CD4-positive, alpha-beta T cell (primary cell): ENCODE results near the gene MED15. TPM values are rescaled to one million over a fixed set of nuclear protein-coding genes. Genes with fewer than 3 reads are reported as not detected.

ENCODE experiments used
- ATAC-seq: fragments of 200-7000 bp; cut with Tn5 transposase; one replicate; pipeline ENCODE4 v1.10.0; 2022; ENCODE audit warnings: mild to moderate bottlenecking; ENCODE audit not compliant: poor library complexity
- CTCF ChIA-PET: fragments of 350-600 bp; sonication (Branson Sonifier 250); formaldehyde crosslinking; loops from one replicate; lab custom pipeline; 2021; ENCODE audit warnings: antibody characterized with exemption, inconsistent platforms; lab: Charles Lee
- POLR2A ChIA-PET: fragments of 350-600 bp; sonication (Branson Sonifier 250); formaldehyde crosslinking; loops from one replicate; lab custom pipeline; 2021; ENCODE audit warnings: antibody characterized with exemption, inconsistent platforms; lab: Charles Lee
- DNase-seq, 14 experiments: peaks; one replicate each; pipeline ENCODE4 v3.0.0-alpha.2; 2013 to 2020; ENCODE audit warnings: mixed read lengths in 2 of 14
- H3K27ac ChIP-seq, 2 donors: one replicate each; pipeline versions ENCODE4 v1.5.1 to v1.7.0; 2013; ENCODE audit warnings: low read length in 2 of 2, low read depth in 1 of 2, mild to moderate bottlenecking in 1 of 2
- H3K27me3 ChIP-seq, 2 experiments: 1 replicate in 1 of 2; 2 replicates in 1 of 2; pipeline versions ENCODE4 v1.6.1 to v1.7.0; 2013; ENCODE audit warnings: low read length in 2 of 2, control low read depth in 1 of 2, mild to moderate bottlenecking in 1 of 2, moderate library complexity in 1 of 2; ENCODE audit not compliant: insufficient read depth in 2 of 2, control insufficient read depth in 1 of 2
- H3K36me3 ChIP-seq: one replicate; pipeline ENCODE4 v1.6.1; 2013; ENCODE audit warnings: low read length, control low read depth; ENCODE audit not compliant: insufficient read depth
- H3K4me1 ChIP-seq: one replicate; pipeline ENCODE4 v1.6.1; 2013; ENCODE audit warnings: low read length, control low read depth; ENCODE audit not compliant: insufficient read depth
- H3K4me3 ChIP-seq: one replicate; pipeline ENCODE4 v1.5.1; 2013; ENCODE audit warnings: mild to moderate bottlenecking, low read length, moderate library complexity
- H3K9me3 ChIP-seq, 2 experiments: 1 replicate in 1 of 2; 2 replicates in 1 of 2; pipeline versions ENCODE4 v1.6.1 to v1.7.0; 2013; ENCODE audit warnings: low read length in 2 of 2, mild to moderate bottlenecking in 2 of 2, control low read depth in 1 of 2, moderate library complexity in 1 of 2; ENCODE audit not compliant: control insufficient read depth in 1 of 2, insufficient read depth in 1 of 2
- H3K27ac Mint-ChIP-seq: one replicate; pipeline ENCODE4 v1.8.0; 2020; ENCODE audit warnings: mixed read lengths
- H3K27me3 Mint-ChIP-seq: one replicate; pipeline ENCODE4 v1.8.0; 2021; ENCODE audit warnings: mixed read lengths
- H3K36me3 Mint-ChIP-seq: one replicate; pipeline ENCODE4 v1.8.0; 2021; ENCODE audit warnings: low read depth, mixed read lengths
- H3K4me1 Mint-ChIP-seq: one replicate; pipeline ENCODE4 v1.8.0; 2021; ENCODE audit warnings: low read depth, mixed read lengths
- H3K4me3 Mint-ChIP-seq: one replicate; pipeline ENCODE4 v1.8.0; 2020; ENCODE audit warnings: mild to moderate bottlenecking, mixed read lengths
- H3K9me3 Mint-ChIP-seq: one replicate; pipeline ENCODE4 v1.8.0; 2020; ENCODE audit warnings: mixed read lengths
- CTCF ChIP-seq: fragments of 200-600 bp; IDR thresholded peaks from one replicate; pipeline ENCODE4 v1.8.0; 2022; ENCODE audit warnings: antibody characterized with exemption, mild to moderate bottlenecking
- intact Hi-C, 2 experiments: fragments of 100-400 bp; cut with DNase I in 1 of 2; cut with micrococcal nuclease in 1 of 2; formaldehyde crosslinking; loops; one replicate each; pipeline versions ENCODE4 v1.15.1 to v1.9.0; 2023 to 2025; cut with DNase I, micrococcal nuclease
- total RNA-seq, 174 experiments: library from RNA in 2 of 174; stranded (reverse) in 2 of 174; gene quantifications; one replicate each; pipeline ENCODE4 v1.2.3 and lab custom pipeline; 2021 to 2026

The MED15 gene
- total RNA-seq, 2 experiments from 2014 or later = 181 to 191 TPM

- peak in 1 of 14 experiments; percentile 19 for DNase-seq
- Histone ChIP-seq H3K36me3 (peaks cover 98% of the 10 kb centered on the region), H3K4me1 (peaks cover 64% of the 10 kb centered on the region), H3K4me3 (no peak overlapping the region), H3K27me3 (no peaks in the 10 kb centered on the region), H3K9me3 (no peaks in the 10 kb centered on the region), H3K27ac (no peak overlapping the region)
- no peak for ATAC-seq
- Mint-ChIP-seq H3K9me3 (no peaks in the 10 kb centered on the region), H3K36me3 (peaks cover 92% of the 10 kb centered on the region), H3K27me3 (no peaks in the 10 kb centered on the region), H3K4me1 (peaks cover 50% of the 10 kb centered on the region), H3K27ac (peak overlapping the region; percentile 53), H3K4me3 (no peak overlapping the region)
- ChIA-PET POLR2A (interaction anchor here (1.2 kb wide), 1 partner anchor 12 kb away, joined by 4 read pairs; no protein-coding TSS in a partner anchor), CTCF (interaction anchor here (1.8 kb wide), 1 partner anchor 16 kb away, joined by 7 read pairs; no protein-coding TSS in a partner anchor)
- TF ChIP-seq CTCF = no peak
- intact Hi-C loops = loop anchor here in 1 of 2 experiments (2.0 kb wide), 1 partner anchor 21 kb away; no protein-coding TSS in a partner anchor
Observed at GRCh38 chr22:20580179-20580578, 72.8 kb downstream of the MED15 start.

DNA sequence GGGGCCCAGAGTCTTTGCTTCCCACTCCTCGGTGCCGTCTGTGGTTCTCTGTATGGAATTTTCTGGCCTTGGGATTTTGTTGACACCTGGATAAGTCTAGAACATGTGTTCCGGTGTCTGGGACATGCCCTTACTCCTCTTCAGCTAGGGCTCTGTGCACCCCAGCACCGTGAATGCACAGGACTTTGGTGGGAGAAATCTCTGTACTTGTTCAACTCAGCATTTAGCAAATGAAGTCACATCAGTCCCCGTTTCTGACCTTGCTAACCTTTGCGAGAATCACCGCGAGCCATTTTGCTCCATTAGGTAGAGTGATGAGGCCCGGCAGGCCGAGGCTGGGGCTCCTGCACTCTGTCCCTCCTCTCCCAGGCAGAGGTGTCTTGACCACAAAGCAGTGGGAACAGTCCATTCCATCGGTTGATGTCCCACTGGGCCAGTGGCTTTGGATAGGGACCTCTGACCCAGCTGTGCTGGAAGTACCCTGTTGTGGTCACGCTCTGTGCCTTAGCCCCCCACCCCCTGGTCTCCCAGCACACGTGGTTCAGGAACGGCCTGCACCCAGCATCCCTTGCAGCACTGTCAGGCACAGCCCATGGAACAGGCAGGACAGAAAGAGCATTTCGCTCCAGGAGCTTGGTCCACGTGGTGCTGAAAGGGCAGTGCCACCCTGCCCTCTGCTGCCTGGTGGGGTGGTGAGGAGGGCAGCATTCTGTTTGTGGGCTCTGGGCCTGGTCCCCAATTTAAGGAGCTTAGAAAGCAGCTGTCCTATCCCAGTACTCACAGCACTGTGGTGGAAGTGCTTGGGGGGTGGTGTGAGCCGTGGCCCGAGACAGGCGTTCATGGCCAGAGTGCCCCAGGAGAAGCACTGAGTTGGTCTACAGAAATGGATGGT, 73.4 kb downstream of the MED15 start:
- no peak for TF ChIP-seq CTCF
- Histone ChIP-seq H3K4me1 (peaks cover 64% of the 10 kb centered on the region), H3K4me3 (no peak overlapping the region), H3K9me3 (no peaks in the 10 kb centered on the region), H3K36me3 (peaks cover 98% of the 10 kb centered on the region), H3K27ac (peak overlapping the region in 1 of 2 donors; percentile 39), H3K27me3 (no peaks in the 10 kb centered on the region)
- no peaks in the 10 kb centered on the region for H3K9me3 Mint-ChIP-seq
- ChIA-PET CTCF (interaction anchor here (0.6 kb wide), 1 partner anchor 380 kb away, joined by 3 read pairs; no protein-coding TSS in a partner anchor), POLR2A (interaction anchor here (0.8 to 1.2 kb wide), 2 partner anchors 13 to 24 kb away, joined by 4 to 5 read pairs; no protein-coding TSS in a partner anchor)
- DNase-seq = peak in 1 of 14 experiments; percentile 8
- intact Hi-C loops = loop anchor here in 1 of 2 experiments (2.0 kb wide), 1 partner anchor 20 kb away; no protein-coding TSS in a partner anchor
- H3K4me1 Mint-ChIP-seq = peaks cover 50% of the 10 kb centered on the region
- no peaks in the 10 kb centered on the region for H3K27me3 Mint-ChIP-seq
- peak overlapping the region; percentile 53 for H3K27ac Mint-ChIP-seq
- H3K4me3 Mint-ChIP-seq = no peak overlapping the region
- H3K36me3 Mint-ChIP-seq = peaks cover 92% of the 10 kb centered on the region
- ATAC-seq = no peak

DNA sequence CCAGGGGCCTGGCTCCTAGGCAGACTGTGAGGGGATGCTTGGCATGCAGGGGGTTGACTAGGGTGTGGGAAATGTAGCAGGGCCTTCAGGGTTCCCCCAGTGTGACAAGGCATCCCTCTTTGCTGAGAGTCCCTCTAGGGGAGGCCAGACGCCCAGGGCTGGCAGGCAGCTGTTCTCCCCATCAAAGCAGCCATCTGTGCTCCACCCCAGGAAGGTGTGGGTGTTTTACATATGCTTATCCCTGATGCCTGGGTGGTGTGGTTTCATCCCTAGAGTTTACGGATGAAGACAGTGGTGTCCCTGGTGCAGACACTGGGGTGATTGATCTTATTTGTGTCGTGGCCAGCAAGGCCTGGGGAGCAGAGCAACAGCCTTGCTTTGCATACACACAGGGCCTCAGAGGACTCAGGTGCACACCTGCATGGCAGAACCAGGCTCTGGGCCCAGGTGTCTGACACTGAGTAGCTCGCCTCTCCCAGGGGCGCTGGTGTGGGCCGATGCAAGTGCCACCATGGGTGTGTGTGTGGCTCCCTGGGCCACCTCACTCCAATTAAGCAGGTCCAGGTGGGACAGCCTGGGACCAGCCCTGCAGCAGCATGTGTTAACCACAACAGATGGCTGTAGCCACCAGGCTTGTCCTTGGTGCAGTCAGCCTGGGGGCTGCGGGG, 74.2 kb downstream of the MED15 start:
- Histone ChIP-seq H3K4me1 (peaks cover 60% of the 10 kb centered on the region), H3K36me3 (peaks cover 98% of the 10 kb centered on the region), H3K9me3 (no peaks in the 10 kb centered on the region), H3K27ac (peak overlapping the region in 1 of 2 donors; percentile 39), H3K4me3 (no peak overlapping the region), H3K27me3 (no peaks in the 10 kb centered on the region)
- H3K4me1 Mint-ChIP-seq = peaks cover 46% of the 10 kb centered on the region
- H3K4me3 Mint-ChIP-seq = no peak overlapping the region
- DNase-seq (peak in 1 of 14 experiments; percentile 2), ATAC-seq (no peak)
- no peaks in the 10 kb centered on the region for H3K9me3 Mint-ChIP-seq
- peaks cover 91% of the 10 kb centered on the region for H3K36me3 Mint-ChIP-seq
- CTCF ChIA-PET = no interaction called here
- peak overlapping the region; percentile 53 for H3K27ac Mint-ChIP-seq
- intact Hi-C loops = loop anchor here in 1 of 2 experiments (2.0 kb wide), 1 partner anchor 19 kb away; no protein-coding TSS in a partner anchor
- POLR2A ChIA-PET = interaction anchor here (0.8 kb wide), 1 partner anchor 24 kb away, joined by 5 read pairs; no protein-coding TSS in a partner anchor
- no peak for TF ChIP-seq CTCF
- H3K27me3 Mint-ChIP-seq = no peaks in the 10 kb centered on the region
